GM12872 (cell line): Measurements from ENCODE around the gene QPCT.

ENCODE experiments used
- TF ChIP-seq, protein P1 (sequence below): IDR thresholded peaks from 3 replicates; pipeline ENCODE4 v1.5.1; 2011; ENCODE audit warnings: low read depth, mild to moderate bottlenecking, low read length, moderate library complexity; ENCODE audit not compliant: insufficient read depth

The QPCT gene

DNA sequence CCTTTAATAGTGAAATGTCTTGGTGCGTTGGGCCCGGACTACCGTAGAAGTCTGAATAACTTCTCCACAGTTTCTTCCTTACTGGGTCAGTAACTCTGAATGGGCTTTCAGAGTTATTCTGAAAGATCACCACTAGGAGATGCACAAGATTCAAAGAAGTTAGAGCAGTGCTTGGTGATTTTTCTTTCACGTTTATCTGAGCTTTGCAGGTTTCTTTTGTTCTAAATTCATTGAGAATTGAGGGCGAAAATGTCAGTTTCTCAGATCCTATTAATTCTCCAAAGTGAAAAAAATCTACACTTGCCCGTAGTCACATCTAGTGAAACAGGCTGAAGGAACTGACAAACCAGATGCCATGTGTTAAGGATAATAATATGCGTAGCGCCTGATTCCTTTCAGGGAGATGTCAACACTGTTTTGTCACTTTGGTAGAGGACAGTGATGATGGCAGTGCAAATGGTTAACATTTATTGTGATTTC is 70.1 kb downstream of the QPCT start:
- TF ChIP-seq, protein P1, sequence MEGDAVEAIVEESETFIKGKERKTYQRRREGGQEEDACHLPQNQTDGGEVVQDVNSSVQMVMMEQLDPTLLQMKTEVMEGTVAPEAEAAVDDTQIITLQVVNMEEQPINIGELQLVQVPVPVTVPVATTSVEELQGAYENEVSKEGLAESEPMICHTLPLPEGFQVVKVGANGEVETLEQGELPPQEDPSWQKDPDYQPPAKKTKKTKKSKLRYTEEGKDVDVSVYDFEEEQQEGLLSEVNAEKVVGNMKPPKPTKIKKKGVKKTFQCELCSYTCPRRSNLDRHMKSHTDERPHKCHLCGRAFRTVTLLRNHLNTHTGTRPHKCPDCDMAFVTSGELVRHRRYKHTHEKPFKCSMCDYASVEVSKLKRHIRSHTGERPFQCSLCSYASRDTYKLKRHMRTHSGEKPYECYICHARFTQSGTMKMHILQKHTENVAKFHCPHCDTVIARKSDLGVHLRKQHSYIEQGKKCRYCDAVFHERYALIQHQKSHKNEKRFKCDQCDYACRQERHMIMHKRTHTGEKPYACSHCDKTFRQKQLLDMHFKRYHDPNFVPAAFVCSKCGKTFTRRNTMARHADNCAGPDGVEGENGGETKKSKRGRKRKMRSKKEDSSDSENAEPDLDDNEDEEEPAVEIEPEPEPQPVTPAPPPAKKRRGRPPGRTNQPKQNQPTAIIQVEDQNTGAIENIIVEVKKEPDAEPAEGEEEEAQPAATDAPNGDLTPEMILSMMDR: peak; percentile 91

DNA sequence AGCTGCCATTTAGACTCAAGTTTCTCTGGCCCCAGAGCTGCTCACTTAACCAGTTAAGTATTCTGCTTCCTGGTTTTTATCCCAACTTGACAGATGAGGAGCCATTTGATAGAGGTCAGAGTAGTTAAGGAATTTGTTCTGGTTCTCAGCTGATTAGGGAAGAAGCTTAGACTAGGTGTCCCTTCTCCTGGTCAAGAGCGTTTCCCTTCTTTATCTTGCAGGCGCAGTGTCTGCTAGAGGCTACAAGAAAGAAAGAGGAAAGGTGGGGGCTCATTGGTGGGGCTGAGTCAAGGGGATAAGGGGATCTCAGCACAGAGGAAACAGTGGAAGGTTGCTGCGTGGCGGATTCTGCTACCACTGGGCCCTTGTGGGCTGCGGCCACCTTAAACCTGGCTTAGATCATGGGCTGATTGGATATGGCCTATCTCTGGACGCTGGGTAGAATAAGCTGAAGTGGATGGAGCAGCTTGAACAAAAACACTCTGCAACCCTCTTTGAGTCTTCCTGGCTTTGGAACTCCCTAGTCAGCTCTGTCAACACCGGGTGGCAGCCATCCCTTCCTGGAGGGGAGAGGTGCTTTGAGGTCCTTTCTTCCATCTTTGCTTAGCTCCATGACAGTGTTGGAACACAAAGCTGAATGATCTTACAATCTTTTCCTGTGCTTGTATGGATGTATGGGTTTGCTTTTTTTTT is 70.8 kb downstream of the QPCT start:
- TF ChIP-seq, protein P1: peak; percentile 20; the same call in 1 of the 3 replicates

DNA sequence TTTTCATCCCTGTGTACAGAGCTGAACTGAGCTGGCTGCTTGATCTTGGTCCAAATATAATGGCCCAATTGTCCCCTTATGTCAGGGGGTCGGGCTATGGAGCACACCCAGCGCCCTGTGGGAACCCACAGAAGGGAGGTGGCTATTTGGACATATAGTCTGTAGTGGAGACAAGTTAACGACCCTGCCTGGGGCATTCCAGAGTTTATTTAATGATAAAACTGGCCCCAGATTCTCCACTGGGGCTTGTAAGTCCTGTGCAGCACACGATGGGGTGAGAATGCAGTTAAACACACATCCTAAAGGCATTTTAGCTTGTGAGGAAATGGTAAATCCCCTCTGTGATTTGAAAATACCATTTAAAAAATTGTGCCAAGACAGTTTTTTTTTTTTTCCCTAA is 72.9 kb downstream of the QPCT start:
- TF ChIP-seq, protein P1: no peak

DNA sequence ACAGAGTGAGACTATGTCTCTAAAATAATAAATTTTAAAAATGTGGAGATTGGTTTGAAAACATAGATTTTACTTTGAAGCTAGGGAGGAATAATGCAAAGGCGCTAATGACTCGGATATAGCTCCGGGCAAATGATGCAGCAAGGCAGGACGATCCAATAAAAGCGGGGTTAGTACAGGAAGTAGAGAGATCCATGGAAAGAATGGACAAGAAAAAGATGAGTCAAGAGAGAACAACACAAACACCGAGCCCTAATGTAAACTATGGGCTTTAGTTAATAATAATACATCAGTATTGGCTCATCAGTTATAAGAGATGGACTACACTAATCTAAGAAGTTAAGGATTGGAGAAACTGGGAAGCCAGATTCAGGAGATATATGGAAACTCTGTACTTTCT is 74.5 kb downstream of the QPCT start:
- TF ChIP-seq, protein P1: no peak

DNA sequence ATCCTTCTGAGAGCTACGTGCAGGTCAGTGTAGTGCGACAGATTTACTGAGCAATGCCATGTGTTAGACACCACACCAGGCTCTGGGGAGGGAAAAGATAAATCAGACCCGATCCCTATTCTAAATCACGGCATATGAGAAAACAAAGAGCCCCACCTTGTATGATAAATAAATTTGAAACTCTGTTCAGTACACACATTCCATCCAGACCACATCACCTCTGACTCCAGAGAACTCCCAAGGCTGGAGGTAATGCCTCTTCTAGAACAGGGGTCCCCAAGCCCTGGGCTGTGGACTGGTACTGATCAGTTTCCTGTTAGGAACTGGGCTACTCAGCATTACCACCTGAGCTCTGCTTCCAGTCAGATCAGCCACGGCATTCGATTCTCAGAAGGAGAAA is 77.3 kb downstream of the QPCT start:
- TF ChIP-seq, protein P1: no peak

DNA sequence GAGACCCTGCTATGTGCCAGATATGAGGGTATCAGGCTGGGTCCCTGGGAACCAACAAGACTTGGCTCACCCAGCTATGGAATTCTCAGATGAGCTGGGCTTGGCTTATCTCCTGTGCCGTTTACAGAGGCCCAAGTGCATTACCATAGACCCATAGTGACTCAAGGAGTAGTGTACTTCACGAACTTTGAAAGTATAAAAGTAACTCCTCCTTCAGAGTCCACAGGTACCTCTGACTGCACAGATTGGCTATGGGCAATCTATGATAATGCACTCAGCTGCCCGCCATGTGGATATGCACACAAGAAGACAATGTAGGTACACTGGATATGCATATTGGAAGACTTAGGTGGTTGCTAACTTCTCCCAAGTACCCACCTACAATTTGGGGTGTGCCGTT is 78.4 kb downstream of the QPCT start:
- TF ChIP-seq, protein P1: no peak
